ENCODE results near the gene PLD3.

DNA sequence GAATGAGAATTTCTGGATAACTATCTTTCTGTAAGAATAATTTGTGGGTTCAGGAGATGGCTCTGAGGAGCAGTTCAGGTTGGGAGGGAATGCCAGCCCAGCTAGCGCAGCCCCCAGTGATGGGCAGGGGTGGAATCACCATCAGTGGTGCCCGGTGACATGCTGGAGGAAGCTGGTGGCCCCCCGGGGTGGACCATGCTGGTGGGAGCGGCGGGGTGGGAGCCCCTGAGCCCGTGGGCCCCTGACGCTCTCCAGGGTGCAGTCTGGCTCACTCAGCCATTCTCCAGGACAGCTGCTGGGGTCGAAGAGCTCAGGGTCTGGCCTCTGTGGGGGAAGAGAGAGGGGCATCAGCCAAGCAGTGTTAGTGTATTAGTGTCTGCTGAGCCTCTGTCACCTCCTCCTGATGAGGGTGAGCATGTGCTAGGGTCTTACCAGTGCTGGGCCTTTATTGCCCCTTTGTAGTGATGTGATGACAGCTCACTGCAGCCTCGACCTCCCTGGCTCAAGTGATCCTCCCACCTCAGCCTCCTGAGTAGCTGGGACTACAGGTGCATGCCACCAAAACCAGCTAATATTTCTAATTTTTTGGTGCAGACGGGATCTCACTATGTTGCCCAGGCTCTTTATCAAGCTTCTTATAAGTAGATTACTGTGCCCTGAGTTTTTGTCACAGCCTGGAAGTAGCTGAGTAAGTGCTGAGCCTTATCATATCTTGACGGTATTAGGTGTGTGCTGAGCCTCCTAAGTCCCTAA is 31.1 kb downstream of the PLD3 start:
- TF ChIP-seq, protein P1, sequence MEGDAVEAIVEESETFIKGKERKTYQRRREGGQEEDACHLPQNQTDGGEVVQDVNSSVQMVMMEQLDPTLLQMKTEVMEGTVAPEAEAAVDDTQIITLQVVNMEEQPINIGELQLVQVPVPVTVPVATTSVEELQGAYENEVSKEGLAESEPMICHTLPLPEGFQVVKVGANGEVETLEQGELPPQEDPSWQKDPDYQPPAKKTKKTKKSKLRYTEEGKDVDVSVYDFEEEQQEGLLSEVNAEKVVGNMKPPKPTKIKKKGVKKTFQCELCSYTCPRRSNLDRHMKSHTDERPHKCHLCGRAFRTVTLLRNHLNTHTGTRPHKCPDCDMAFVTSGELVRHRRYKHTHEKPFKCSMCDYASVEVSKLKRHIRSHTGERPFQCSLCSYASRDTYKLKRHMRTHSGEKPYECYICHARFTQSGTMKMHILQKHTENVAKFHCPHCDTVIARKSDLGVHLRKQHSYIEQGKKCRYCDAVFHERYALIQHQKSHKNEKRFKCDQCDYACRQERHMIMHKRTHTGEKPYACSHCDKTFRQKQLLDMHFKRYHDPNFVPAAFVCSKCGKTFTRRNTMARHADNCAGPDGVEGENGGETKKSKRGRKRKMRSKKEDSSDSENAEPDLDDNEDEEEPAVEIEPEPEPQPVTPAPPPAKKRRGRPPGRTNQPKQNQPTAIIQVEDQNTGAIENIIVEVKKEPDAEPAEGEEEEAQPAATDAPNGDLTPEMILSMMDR (optimal IDR thresholded peaks at IDR 0.05 in 1 of 3, IDR thresholded peaks at IDR 0.05 in 1 of 3, conservative IDR thresholded peaks at IDR 0.05 in 1 of 3; ENCODE audit: extremely low read depth in 1 of 3, insufficient read depth in 2 of 3, low read length in 3 of 3): no peak
- no peak for TF ChIP-seq EZH2 (IDR thresholded peaks at IDR 0.05; ENCODE audit: low read length)
